ENCODE data around the gene KICS2.

The KICS2 gene

GRCh38 chr12:64173456-64173855 lies 48.6 kb downstream of the KICS2 start:
- DNase-seq (ENCODE audit: low read depth in 3 of 3): no peak

All from stimulated activated CD4-positive, alpha-beta T cell treated with anti-CD3 and anti-CD28 coated beads, TNF-alpha, amount 100 ng/mL, for 4 hours (primary cell).